Stimulated activated CD8-positive, alpha-beta memory T cell treated with anti-CD3 and anti-CD28 coated beads, Interleukin-4, amount 100 ng/mL, for 1 hour (primary cell): ENCODE results near the gene RAD54L2.
"Not testable (repeated sequence)": the region's sequence is repeated elsewhere in the genome, so short reads cannot be mapped to it uniquely, and the experiment has no call there.

Source experiments
- DNase-seq, 2 donors: peaks; one replicate each; pipeline ENCODE4 v3.0.0-alpha.2; 2020; ENCODE audit warnings: low read depth in 2 of 2, low spot score in 1 of 2

RAD54L2 gene

GRCh38 chr3:51538459-51539290 is at the start of gene RAD54L2:
Gene RAD54L2 (plus strand): TSS chr3:51538719. CDS start chr3:51590421, 51,702 bp downstream.
- peak; percentile 60 to 63 for DNase-seq

- peak; percentile 48 to 68 for DNase-seq
Observed at GRCh38 chr3:51498876-51499738, 39.4 kb upstream of the RAD54L2 start.

- DNase-seq, result no peak
Observed at GRCh38 chr3:51500632-51501131, 37.8 kb upstream of the RAD54L2 start.

- DNase-seq, result peak; percentile 62 to 67
Observed at GRCh38 chr3:51501833-51502561, 36.5 kb upstream of the RAD54L2 start.

GRCh38 chr3:51502562-51502910 is 36.0 kb upstream of the RAD54L2 start:
- DNase-seq, result no peak

GRCh38 chr3:51503007-51503406 is 35.5 kb upstream of the RAD54L2 start:
- DNase-seq, result no peak

- no peak for DNase-seq
Observed at GRCh38 chr3:51508255-51508654, 30.3 kb upstream of the RAD54L2 start.

GRCh38 chr3:51510996-51511395 is 27.5 kb upstream of the RAD54L2 start:
- DNase-seq, result no peak

- no peak for DNase-seq
Observed at GRCh38 chr3:51514210-51514609, 24.3 kb upstream of the RAD54L2 start.

GRCh38 chr3:51519848-51520247 is 18.7 kb upstream of the RAD54L2 start:
- DNase-seq, result no peak

- not testable (repeated sequence) for DNase-seq
Observed at GRCh38 chr3:51520906-51521730, 17.4 kb upstream of the RAD54L2 start.

GRCh38 chr3:51522273-51522962 is 16.1 kb upstream of the RAD54L2 start:
- no peak for DNase-seq

- not testable (repeated sequence) for DNase-seq
Observed at GRCh38 chr3:51524874-51525273, 13.6 kb upstream of the RAD54L2 start.

GRCh38 chr3:51530485-51530884 is 8.0 kb upstream of the RAD54L2 start:
- DNase-seq, result no peak

- no peak for DNase-seq
Observed at GRCh38 chr3:51535146-51536019, 3.1 kb upstream of the RAD54L2 start.

- DNase-seq, result not testable (repeated sequence)
Observed at GRCh38 chr3:51537631-51538030, 888 bp upstream of the RAD54L2 start.

- DNase-seq, result no peak
Observed at GRCh38 chr3:51538115-51538458, 432 bp upstream of the RAD54L2 start.

GRCh38 chr3:51539291-51539941 is 897 bp downstream of the RAD54L2 start:
- DNase-seq, result no peak
